Lung (tissue), 12 donors: ENCODE data around the gene RHOT2. TPM values are rescaled to one million over a fixed set of nuclear protein-coding genes. Genes with fewer than 3 reads are reported as not detected.
A peak's percentile ranks its signal among the peaks of the same experiment; 100 is the strongest.

ENCODE experiments used
- ATAC-seq: fragments of 200-7000 bp; cut with Tn5 transposase; one replicate; pipeline ENCODE4 v1.9.1; 2020; ENCODE audit warnings: moderate number of reproducible peaks; ENCODE audit not compliant: insufficient read depth, low FRiP score
- DNase-seq, 3 donors: peaks; one replicate each; pipeline ENCODE4 v3.0.0-alpha.2; 2013 to 2017
- H3K27ac ChIP-seq, 2 donors: one replicate each; pipeline ENCODE4 v1.5.1; 2013; ENCODE audit warnings: mild to moderate bottlenecking in 2 of 2, moderate library complexity in 2 of 2, control low read depth in 1 of 2, inconsistent platforms in 1 of 2, low read depth in 1 of 2, low read length in 1 of 2
- H3K27me3 ChIP-seq, 3 donors: one replicate each; pipeline ENCODE4 v1.5.1; 2013; ENCODE audit warnings: low read length in 2 of 3; ENCODE audit not compliant: control insufficient read depth in 3 of 3, insufficient read depth in 3 of 3
- H3K36me3 ChIP-seq, 4 donors: one replicate each; pipeline ENCODE4 v1.5.1; 2013; ENCODE audit warnings: low read length in 4 of 4, mild to moderate bottlenecking in 1 of 4, moderate library complexity in 1 of 4; ENCODE audit not compliant: control insufficient read depth in 4 of 4, insufficient read depth in 4 of 4
- H3K4me1 ChIP-seq, 5 donors: one replicate each; pipeline ENCODE4 v1.5.1; 2013; ENCODE audit warnings: low read length in 5 of 5, mild to moderate bottlenecking in 2 of 5, moderate library complexity in 1 of 5; ENCODE audit not compliant: control insufficient read depth in 5 of 5, insufficient read depth in 5 of 5
- H3K4me3 ChIP-seq: one replicate; pipeline ENCODE4 v1.5.1; 2013; ENCODE audit warnings: mild to moderate bottlenecking, control low read depth, moderate library complexity
- H3K9ac ChIP-seq, 2 donors: one replicate each; pipeline ENCODE4 v1.5.1; 2013; ENCODE audit warnings: low read length in 2 of 2, control low read depth in 1 of 2; ENCODE audit not compliant: insufficient read depth in 1 of 2
- H3K9me3 ChIP-seq, 4 donors: one replicate each; pipeline ENCODE4 v1.5.1; 2013; ENCODE audit warnings: low read length in 3 of 4, mild to moderate bottlenecking in 1 of 4, moderate library complexity in 1 of 4; ENCODE audit not compliant: control insufficient read depth in 4 of 4, insufficient read depth in 3 of 4
- CTCF ChIP-seq: IDR thresholded peaks from 2 replicates; pipeline ENCODE4 v1.5.1; 2012; ENCODE audit warnings: mild to moderate bottlenecking; ENCODE audit errors: control extremely low read depth, extremely low read depth
- WGBS, 2 donors: extraction: QIAGEN DNeasy Blood & Tissue Kit; methylation state at CpG; one replicate each; pipeline ENCODE4 v1.1.7; 2013; 5-methylcytosine and 5-hydroxymethylcytosine counted together
- polyA plus RNA-seq, 2 donors: library from polyadenylated mRNA; stranded (reverse); fragments of 200-250 nt; gene quantifications; one replicate each; pipeline ENCODE4 v1.2.1, GENCODE V29; 2013
- total RNA-seq, 2 donors: library from RNA; depleted of rRNA in 1 of 2; stranded (reverse); fragments of >200 nt in 1 of 2; gene quantifications; one replicate each; pipeline ENCODE4 v1.2.1, GENCODE V29; 2014 to 2021
- donor health status: control.
- donor health status: control.
- donor health status: Bipolar disorder and iron deficiency.
- donor health status: healthy.
- donor health status: DM: yes; HTN: yes; CAD: no.

RHOT2 gene
- total and polyA plus RNA-seq, 4 donors = 40.5 to 121 (median 115) TPM

GRCh38 chr16:621526-622105 lies 46.3 kb upstream of the RHOT2 start:
- WGBS, 2 donors = 74 to 82% methylated on average over 21 of the region's 21 CpGs
- DNase-seq = no peak
- H3K36me3 ChIP-seq = peaks cover 0 to 16% (median 3%) of the 10 kb centered on the region in 4 donors
- no peaks in the 10 kb centered on the region for H3K27me3 ChIP-seq
- no peak for ATAC-seq
- peaks cover 0 to 9% (median 7%) of the 10 kb centered on the region in 5 donors for H3K4me1 ChIP-seq
- no peaks in the 10 kb centered on the region for H3K9me3 ChIP-seq
- H3K4me3 ChIP-seq = no peak overlapping the region
- H3K27ac ChIP-seq = peak overlapping the region in 1 of 2 donors; percentile 7
- no peak overlapping the region for H3K9ac ChIP-seq
- TF ChIP-seq CTCF = no peak

GRCh38 chr16:622920-623280 lies 45.0 kb upstream of the RHOT2 start:
- no peak overlapping the region for H3K4me3 ChIP-seq
- no peak overlapping the region for H3K9ac ChIP-seq
- peak overlapping the region in 1 of 2 donors; percentile 3 for H3K27ac ChIP-seq
- peaks cover 0 to 9% (median 3%) of the 10 kb centered on the region in 5 donors for H3K4me1 ChIP-seq
- no peaks in the 10 kb centered on the region for H3K27me3 ChIP-seq
- WGBS, 2 donors = 88 to 93% methylated on average over 17 of the region's 17 CpGs
- H3K9me3 ChIP-seq = no peaks in the 10 kb centered on the region
- DNase-seq = no peak
- ATAC-seq = no peak
- TF ChIP-seq CTCF = no peak
- peaks cover 0 to 22% (median 5%) of the 10 kb centered on the region in 4 donors for H3K36me3 ChIP-seq

- H3K4me1 ChIP-seq = peaks cover 0 to 10% (median 7%) of the 10 kb centered on the region in 5 donors
Measured at GRCh38 chr16:624526-625070, 43.3 kb upstream of the RHOT2 start.

More at GRCh38 chr16:624526-625070, 43.3 kb upstream of the RHOT2 start:
- 87 to 90% methylated on average over 10 of the region's 10 CpGs for WGBS, 2 donors
- ATAC-seq = no peak
- H3K9me3 ChIP-seq = no peaks in the 10 kb centered on the region
- no peak overlapping the region for H3K4me3 ChIP-seq
- peaks cover 0 to 34% (median 5%) of the 10 kb centered on the region in 4 donors for H3K36me3 ChIP-seq
- no peak overlapping the region for H3K27ac ChIP-seq
- H3K9ac ChIP-seq = no peak overlapping the region
- no peak for DNase-seq
- H3K27me3 ChIP-seq = no peaks in the 10 kb centered on the region
- TF ChIP-seq CTCF = no peak
